ENCODE results near the gene CD99.

Gene CD99

GRCh38 chrX:2784026-2784425 lies 92.9 kb downstream of the CD99 start:
- no peak for TF ChIP-seq CTCF (IDR thresholded peaks at IDR 0.05; ENCODE audit: insufficient read depth, low read depth, low read length, missing control alignments)
- H3K4me3 ChIP-seq (ENCODE audit: low read length), result no peak overlapping the region
- no peak for DNase-seq (ENCODE audit: low read depth)

- H3K4me3 ChIP-seq (ENCODE audit: low read length), result no peak overlapping the region
- peak; percentile 42 for DNase-seq (ENCODE audit: low read depth)
- no peak for TF ChIP-seq CTCF (IDR thresholded peaks at IDR 0.05; ENCODE audit: insufficient read depth, low read depth, low read length, missing control alignments)
Measured at GRCh38 chrX:2785538-2785937, 94.4 kb downstream of the CD99 start.

GRCh38 chrX:2788980-2789379 lies 97.9 kb downstream of the CD99 start:
- TF ChIP-seq CTCF (IDR thresholded peaks at IDR 0.05; ENCODE audit: insufficient read depth, low read depth, low read length, missing control alignments), result no peak
- DNase-seq (ENCODE audit: low read depth), result no peak
- no peak overlapping the region for H3K4me3 ChIP-seq (ENCODE audit: low read length)

- TF ChIP-seq CTCF (IDR thresholded peaks at IDR 0.05; ENCODE audit: insufficient read depth, low read depth, low read length, missing control alignments), result no peak
- DNase-seq (ENCODE audit: low read depth), result no peak
Measured at GRCh38 chrX:2789569-2789968, 98.5 kb downstream of the CD99 start.

More at GRCh38 chrX:2789569-2789968, 98.5 kb downstream of the CD99 start:
- H3K4me3 ChIP-seq (ENCODE audit: low read length), result no peak overlapping the region

All from epithelial cell of esophagus (primary cell).